Ovary (tissue), 3 donors: ENCODE measurements around the gene SFSWAP.

Source experiments
- CTCF ChIP-seq, 3 donors: fragments of 450-650 bp in 2 of 3; fragments of 200-600 bp in 1 of 3; IDR thresholded peaks; one replicate each; pipeline versions ENCODE4 v1.5.1 to v1.8.0; 2016 to 2022; ENCODE audit warnings: antibody characterized with exemption in 3 of 3, mild to moderate bottlenecking in 1 of 3
- EP300 ChIP-seq: sonication (generic); formaldehyde crosslinking; IDR thresholded peaks from one replicate; pipeline ENCODE4 v1.6.1; 2017; ENCODE audit warnings: antibody characterized with exemption
- POLR2A ChIP-seq: fragments of 450-650 bp; IDR thresholded peaks from one replicate; pipeline ENCODE4 v1.6.1; 2017; ENCODE audit warnings: antibody characterized with exemption, mild to moderate bottlenecking, moderate library complexity
- donor health status: DM: no; HTN: no; CAD: no.

- TF ChIP-seq CTCF (IDR thresholded peaks at IDR 0.05): no peak
- TF ChIP-seq POLR2A: no peak
- no peak for TF ChIP-seq EP300
Observed at GRCh38 chr12:131795690-131796410, 85.0 kb downstream of the SFSWAP start.
